ENCODE results near the gene CDKN1A.

CDKN1A gene

GRCh38 chr6:36655085-36655724 lies 23.3 kb upstream of the CDKN1A start:
- DNase-seq (ENCODE audit: low read depth in 2 of 2): peak in 1 of 2 experiments; percentile 57

GRCh38 chr6:36656441-36656840 lies 22.1 kb upstream of the CDKN1A start:
- DNase-seq (ENCODE audit: low read depth in 2 of 2): no peak

- no peak for DNase-seq (ENCODE audit: low read depth in 2 of 2)
Measured at GRCh38 chr6:36657271-36657670, 21.2 kb upstream of the CDKN1A start.

GRCh38 chr6:36657942-36658544 lies 20.5 kb upstream of the CDKN1A start:
- no peak for DNase-seq (ENCODE audit: low read depth in 2 of 2)

- DNase-seq (ENCODE audit: low read depth in 2 of 2): peak; percentile 86 to 88
Measured at GRCh38 chr6:36659271-36659670, 19.2 kb upstream of the CDKN1A start.

- no peak for DNase-seq (ENCODE audit: low read depth in 2 of 2)
Measured at GRCh38 chr6:36660771-36661471, 17.6 kb upstream of the CDKN1A start.

GRCh38 chr6:36662380-36662779 lies 16.1 kb upstream of the CDKN1A start:
- no peak for DNase-seq (ENCODE audit: low read depth in 2 of 2)

- DNase-seq (ENCODE audit: low read depth in 2 of 2): no peak
Measured at GRCh38 chr6:36662827-36663256, 15.7 kb upstream of the CDKN1A start.

GRCh38 chr6:36663504-36664446 lies 14.7 kb upstream of the CDKN1A start:
- DNase-seq (ENCODE audit: low read depth in 2 of 2): no peak

- DNase-seq (ENCODE audit: low read depth in 2 of 2): no peak
Measured at GRCh38 chr6:36665180-36665579, 13.3 kb upstream of the CDKN1A start.

- DNase-seq (ENCODE audit: low read depth in 2 of 2): no peak
Measured at GRCh38 chr6:36666287-36666686, 12.2 kb upstream of the CDKN1A start.

- DNase-seq (ENCODE audit: low read depth in 2 of 2): no peak
Measured at GRCh38 chr6:36666826-36667591, 11.5 kb upstream of the CDKN1A start.

GRCh38 chr6:36668591-36668990 lies 9.9 kb upstream of the CDKN1A start:
- DNase-seq (ENCODE audit: low read depth in 2 of 2): no peak

- DNase-seq (ENCODE audit: low read depth in 2 of 2): no peak
Measured at GRCh38 chr6:36669002-36669401, 9.5 kb upstream of the CDKN1A start.

- DNase-seq (ENCODE audit: low read depth in 2 of 2): no peak
Measured at GRCh38 chr6:36670271-36670670, 8.2 kb upstream of the CDKN1A start.

GRCh38 chr6:36671687-36672375 lies 6.7 kb upstream of the CDKN1A start:
- no peak for DNase-seq (ENCODE audit: low read depth in 2 of 2)

- no peak for DNase-seq (ENCODE audit: low read depth in 2 of 2)
Measured at GRCh38 chr6:36673882-36674281, 4.6 kb upstream of the CDKN1A start.

GRCh38 chr6:36674942-36675341 lies 3.6 kb upstream of the CDKN1A start:
- no peak for DNase-seq (ENCODE audit: low read depth in 2 of 2)

- DNase-seq (ENCODE audit: low read depth in 2 of 2): no peak
Measured at GRCh38 chr6:36676141-36677058, 2.1 kb upstream of the CDKN1A start.

All from fibroblast of skin of left biceps (primary cell).